ENCODE results near the gene PAQR4. TPM values are rescaled to one million over a fixed set of nuclear protein-coding genes. Genes with fewer than 3 reads are reported as not detected.
"Not testable (repeated sequence)": the region's sequence is repeated elsewhere in the genome, so short reads cannot be mapped to it uniquely, and the experiment has no call there.

Gene PAQR4
- total RNA-seq, 1 donor from 2014 or later: 16.2 TPM

- DNase-seq (ENCODE audit: low read depth, low spot score): not testable (repeated sequence)
Observed at GRCh38 chr16:2943716-2944115, 25.4 kb upstream of the PAQR4 start.

- DNase-seq (ENCODE audit: low read depth, low spot score): no peak
Observed at GRCh38 chr16:2946649-2947048, 22.5 kb upstream of the PAQR4 start.

DNA sequence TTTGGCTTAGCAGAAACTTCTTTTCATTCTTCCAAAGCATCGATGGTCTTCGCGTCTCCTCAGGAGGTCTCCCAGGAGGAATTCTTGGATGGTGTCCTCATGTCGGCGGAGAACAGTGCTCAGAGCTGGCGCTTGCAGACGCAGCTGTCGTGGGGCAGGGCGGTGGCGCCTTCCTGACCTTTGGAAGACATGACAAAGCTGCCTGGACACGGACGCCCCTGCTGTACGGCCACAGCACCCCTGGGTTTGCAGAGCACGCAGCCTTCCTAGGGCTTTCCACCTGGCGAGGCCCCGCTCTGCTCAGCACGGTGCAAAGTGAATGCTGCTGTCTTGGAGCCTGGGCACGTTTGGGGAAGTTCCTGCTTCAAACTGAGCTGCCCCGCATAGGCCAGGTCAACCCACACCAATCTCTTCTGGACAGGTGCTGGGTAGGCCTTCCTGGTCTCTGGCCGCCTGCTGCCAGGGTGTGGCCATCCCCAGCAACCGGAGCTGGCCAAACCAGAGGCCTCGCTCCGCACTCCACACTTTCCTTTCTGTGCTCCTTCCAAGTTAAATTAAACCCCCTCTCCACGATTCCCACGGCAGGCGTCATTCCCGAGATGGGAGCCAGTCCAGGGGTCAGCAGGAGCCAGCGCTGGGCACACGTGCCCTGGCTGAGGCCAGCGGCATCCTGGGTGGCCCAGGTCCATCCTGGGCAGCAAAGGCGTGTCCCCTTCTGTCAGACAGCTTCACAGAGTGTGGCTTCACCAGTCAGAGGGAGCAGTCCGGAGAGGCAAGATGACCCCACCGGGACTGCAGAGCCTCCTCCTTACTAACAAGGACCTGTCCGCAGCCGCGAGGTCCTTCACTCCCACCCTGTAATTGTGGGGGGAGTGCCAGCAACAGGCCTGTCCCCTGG is 20.1 kb upstream of the PAQR4 start:
- DNase-seq (ENCODE audit: low read depth, low spot score): no peak

- DNase-seq (ENCODE audit: low read depth, low spot score): no peak
Observed at GRCh38 chr16:2949705-2950352, 19.3 kb upstream of the PAQR4 start.

DNA sequence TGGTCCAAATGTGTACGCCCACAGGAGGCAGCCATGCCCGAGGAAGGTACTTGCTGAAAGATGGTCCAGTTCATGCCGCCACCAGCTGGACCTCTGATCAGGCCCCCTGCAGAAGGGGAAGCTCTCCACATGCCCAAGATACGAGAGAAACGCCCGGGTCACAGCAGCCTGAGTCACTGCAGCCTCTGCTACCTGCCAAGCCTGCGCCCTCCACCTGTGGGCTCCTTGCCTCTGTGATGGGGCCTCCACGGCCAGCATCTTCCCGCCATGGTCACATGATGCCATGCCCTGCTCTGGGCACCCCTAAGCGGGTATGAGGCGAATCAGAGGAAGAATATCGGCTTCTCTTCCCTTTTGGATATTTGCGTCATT is 18.8 kb upstream of the PAQR4 start:
- DNase-seq (ENCODE audit: low read depth, low spot score): no peak

DNA sequence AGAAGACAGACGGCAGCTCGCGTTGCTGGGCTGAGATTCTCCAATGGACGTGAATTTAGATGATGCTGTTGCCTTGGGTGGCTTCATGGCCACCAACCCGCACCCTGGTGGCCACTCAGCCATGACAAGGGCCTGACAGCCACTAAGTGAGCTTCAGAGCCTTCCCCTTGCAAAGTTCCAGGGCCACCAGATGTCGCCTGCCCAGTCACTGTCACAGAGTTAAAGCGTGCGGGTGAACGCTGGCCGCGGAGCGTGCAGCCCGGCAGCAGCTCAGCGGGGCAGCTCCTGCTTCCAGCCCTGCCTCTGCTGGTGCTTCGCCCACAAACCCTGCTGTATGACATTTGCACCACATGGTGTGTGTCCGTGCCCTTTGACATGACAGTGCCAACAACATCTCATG is 18.4 kb upstream of the PAQR4 start:
- DNase-seq (ENCODE audit: low read depth, low spot score): no peak

DNA sequence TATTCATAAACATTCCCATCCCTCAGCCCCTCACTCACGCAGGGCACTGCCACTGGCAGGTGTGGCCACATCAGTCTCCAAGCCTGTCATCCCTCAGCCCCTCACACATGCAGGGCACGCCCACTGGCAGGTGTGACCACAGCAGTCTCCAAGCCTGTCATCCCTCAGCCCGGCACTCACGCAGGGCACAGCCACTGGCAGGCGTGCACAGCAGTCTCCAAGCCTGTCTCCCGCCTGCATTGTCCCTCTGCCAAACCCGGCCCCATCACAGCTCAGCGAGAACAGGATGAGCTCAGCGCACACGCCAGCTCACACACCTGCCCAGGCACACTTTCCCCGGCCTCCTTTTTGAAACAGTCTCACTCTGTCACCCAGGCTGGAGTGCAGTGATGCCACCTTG is 16.5 kb upstream of the PAQR4 start:
- no peak for DNase-seq (ENCODE audit: low read depth, low spot score)

DNA sequence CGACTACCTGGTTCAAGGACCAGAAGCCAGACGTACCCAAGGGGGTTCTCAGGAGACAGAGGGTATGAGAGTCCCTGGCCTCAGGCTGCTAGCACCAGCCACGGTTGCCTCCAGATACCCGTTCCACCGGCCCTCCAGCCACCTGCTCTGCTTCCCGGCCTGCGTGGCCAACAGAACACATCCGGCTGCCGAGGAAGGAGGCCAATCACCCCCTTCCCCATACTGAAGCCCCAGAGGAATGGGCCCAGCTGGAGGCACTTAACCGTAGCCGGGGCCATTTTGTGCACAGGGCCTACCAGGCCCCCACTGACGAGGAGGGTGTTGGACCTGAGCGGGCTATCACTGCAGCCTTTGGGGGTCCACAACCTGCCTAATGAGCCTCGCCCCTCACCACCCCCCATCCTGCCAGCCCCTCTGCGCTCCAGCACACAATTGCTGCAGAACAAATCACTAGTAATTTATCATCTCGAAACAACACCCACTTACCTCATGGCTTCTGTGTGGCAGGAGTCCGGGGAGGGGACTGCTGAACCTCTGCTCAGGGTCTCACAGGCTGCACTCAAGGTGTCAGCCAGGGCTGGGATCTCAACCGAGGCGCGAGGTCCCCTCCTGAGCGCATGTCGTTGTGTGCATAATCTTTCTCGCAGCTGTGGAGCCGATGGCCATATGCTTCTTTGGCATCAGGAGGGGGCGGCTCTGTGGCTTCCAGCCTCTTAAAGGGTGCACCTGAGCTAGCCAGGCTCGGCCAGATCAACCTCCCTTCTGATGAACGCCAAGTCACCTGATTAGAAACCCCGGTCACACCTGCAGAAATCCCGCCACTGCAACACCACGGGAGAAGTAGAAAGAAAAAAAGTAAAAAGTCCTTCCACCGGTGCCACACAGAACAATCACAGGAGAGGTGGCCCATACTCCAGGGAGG is 15.2 kb upstream of the PAQR4 start:
- no peak for DNase-seq (ENCODE audit: low read depth, low spot score)

DNA sequence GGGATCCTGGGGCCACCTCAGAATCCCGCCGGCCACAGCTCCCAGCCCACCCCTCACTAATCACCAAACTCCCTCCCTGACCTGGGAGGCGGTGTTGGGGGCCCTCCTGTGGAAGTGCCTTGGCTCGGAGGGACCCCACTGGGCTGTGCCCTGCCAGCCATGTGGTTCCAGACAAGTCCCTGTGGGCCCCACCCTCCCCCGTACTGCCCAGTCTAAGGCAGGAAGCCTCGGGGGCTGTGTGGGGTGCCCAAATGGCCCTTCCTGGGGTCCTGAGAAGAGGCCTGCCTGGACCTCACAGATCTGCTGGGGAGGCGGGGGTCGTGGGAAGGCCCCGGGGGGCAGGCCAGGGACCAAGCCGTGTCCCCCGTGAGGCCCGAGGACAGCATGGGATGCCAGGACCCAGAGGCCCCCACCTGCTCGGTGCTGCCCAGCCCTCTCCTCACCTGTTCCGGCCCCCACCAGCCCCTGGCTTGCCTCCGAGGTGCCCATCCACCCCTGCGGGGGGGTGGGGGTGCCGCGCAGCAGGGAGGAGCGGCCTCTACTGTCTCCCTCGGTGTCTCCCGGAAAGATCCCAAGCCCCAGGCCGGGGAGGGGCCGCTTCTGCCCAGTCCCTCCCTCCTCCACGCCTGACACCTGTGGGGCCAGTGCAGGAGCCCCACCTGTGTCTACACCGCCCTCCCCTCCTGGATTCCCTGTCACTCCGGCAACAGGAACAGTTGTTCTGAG is 14.3 kb upstream of the PAQR4 start:
- DNase-seq (ENCODE audit: low read depth, low spot score): no peak

GRCh38 chr16:2955438-2955778 is 13.7 kb upstream of the PAQR4 start:
- DNase-seq (ENCODE audit: low read depth, low spot score): no peak

DNA sequence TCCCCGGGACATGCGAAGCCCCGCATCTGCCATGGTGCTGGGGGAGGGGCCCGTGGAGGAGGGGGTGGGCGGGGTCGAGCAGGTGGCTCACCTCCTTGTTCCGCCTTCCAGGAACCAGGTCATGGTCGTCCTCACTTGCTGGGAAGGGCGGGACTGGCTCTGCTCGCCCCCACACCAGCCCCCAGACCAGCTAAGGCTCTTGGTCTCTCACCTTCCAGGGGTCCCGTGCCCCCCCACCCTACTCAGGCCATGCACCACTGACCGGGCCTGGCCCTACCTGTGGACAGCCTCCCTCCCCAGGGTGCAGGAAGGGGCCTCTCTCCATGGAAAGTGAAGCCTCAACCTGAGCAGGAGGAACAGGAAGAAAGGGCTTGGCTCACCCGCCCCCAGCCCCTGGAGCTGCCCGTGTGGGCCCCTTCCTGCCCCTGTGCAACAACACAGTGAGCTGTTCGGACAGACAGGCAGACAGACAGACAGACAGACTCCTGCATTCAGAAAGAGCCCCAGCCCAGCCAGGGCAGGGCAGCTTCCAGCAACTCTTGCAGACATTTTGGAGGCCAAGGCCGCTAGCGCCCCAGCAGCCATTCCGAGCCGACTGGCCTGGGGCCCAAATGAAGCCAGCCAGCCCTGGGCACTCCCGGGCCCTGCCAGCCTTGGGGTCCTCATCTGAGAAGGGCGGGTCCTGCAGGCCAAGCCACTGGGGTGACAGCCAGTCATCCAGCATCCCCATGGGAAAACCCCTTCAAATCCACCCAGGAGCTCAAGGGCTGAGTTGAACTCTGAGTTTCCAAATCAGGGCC is 13.2 kb upstream of the PAQR4 start:
- DNase-seq (ENCODE audit: low read depth, low spot score): no peak

DNA sequence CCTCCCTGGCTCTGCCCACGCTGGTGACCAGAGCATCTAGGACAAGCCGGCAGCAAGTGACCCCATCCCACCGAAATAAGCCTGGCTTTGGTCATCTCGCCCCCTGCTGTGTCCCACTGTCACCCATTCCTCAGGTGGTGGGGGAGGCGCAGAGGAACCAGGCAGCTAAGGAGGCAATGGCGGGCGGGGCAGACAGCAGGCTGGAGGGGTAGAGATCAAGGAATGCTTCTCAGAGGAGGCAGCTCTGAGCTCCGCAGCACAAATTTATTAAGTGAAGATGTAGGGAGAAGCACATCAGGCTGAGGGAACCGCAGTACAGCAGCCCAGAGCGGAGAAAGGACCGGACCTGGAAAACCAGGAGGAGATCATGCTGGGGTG is 12.6 kb upstream of the PAQR4 start:
- no peak for DNase-seq (ENCODE audit: low read depth, low spot score)

DNA sequence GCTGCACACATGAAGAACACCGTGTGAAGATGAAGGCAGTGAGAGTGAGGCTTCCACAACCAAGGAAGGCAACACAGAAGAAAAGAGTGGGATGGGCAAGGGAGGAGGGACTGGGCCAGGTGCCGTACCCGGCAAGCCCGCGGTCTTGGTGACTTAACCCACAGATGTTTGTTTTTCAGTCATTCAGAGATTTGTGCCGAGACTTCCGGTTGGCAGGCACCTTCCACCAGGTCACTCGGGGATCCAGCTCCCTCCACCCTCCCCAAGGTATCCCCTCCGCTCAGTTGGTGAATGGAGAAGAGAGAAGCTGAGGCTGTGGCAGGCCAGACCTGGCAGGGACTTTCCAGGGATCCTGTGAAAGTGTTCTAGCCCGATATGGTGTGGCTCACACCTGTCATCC is 9.9 kb upstream of the PAQR4 start:
- no peak for DNase-seq (ENCODE audit: low read depth, low spot score)

GRCh38 chr16:2960183-2961010 is 8.8 kb upstream of the PAQR4 start:
- no peak for DNase-seq (ENCODE audit: low read depth, low spot score)

- no peak for DNase-seq (ENCODE audit: low read depth, low spot score)
Observed at GRCh38 chr16:2962334-2963073, 6.6 kb upstream of the PAQR4 start.

DNA sequence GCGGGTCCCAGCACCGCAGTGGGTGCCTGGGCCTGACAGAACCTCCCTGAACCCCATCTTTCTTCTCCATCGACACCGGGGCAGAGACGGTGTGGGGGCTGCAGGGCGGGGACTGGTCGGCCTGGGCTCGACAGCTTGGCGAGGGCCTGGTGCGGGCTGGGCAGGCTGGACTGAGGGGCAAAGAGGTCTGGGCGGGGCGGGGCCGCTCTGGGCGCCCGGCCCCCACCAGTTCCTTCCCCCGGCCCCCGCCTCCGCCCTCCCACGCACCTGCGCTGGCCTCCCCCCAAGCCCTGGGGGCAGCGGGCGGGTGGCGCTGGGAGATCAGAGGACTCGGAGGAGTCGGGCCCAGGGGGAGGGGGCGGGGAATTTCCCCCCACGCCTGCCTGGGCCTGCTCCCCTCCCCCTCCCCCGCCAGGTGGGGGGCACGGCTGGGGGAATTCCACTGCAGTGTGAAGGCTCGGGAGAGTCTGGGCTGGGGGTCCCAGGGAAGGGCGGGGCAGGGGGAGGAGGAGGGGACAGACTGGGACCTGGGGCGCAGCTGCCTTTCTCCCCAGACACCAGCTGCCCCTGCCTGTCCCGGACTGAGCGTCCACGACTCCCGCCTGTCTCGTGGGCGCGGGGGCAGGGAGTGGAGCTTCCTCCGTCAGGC is 6.0 kb upstream of the PAQR4 start:
- DNase-seq (ENCODE audit: low read depth, low spot score): no peak

GRCh38 chr16:2963723-2964474 is 5.2 kb upstream of the PAQR4 start, which contains the start of gene KREMEN2:
Gene KREMEN2 (plus strand): TSS chr16:2964275. CDS start chr16:2964521, 246 bp downstream.
- no peak for DNase-seq (ENCODE audit: low read depth, low spot score)
